Measurements from ENCODE around the gene PPAT.
"Not testable (repeated sequence)": the region's sequence is repeated elsewhere in the genome, so short reads cannot be mapped to it uniquely, and the experiment has no call there.

Gene PPAT

GRCh38 chr4:56375458-56375857, 60.0 kb downstream of the PPAT start:
- no peak for DNase-seq (ENCODE audit: low spot score)

DNA sequence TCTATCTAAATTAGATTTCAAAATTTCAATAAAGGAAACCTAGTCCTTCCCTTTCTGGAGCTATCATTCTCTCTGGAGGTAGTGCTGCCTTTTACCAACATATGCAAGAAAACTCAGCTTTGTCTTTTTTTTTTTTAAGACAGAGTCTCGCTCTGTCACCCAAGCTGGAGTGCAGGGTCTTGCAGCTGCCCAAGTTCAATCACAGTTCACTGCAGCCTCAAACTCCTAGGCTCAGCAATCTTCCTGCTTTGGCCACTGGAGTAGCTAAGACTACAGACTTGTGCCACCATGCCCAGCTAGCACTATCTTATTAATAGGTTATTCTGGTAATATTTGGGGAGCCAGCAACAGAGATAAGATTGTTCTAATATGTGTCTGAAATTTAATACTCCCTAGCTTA, 60.5 kb downstream of the PPAT start:
- DNase-seq (ENCODE audit: low spot score), result no peak

- no peak for DNase-seq (ENCODE audit: low spot score)
Measured at GRCh38 chr4:56372774-56373173, 62.6 kb downstream of the PPAT start.

DNA sequence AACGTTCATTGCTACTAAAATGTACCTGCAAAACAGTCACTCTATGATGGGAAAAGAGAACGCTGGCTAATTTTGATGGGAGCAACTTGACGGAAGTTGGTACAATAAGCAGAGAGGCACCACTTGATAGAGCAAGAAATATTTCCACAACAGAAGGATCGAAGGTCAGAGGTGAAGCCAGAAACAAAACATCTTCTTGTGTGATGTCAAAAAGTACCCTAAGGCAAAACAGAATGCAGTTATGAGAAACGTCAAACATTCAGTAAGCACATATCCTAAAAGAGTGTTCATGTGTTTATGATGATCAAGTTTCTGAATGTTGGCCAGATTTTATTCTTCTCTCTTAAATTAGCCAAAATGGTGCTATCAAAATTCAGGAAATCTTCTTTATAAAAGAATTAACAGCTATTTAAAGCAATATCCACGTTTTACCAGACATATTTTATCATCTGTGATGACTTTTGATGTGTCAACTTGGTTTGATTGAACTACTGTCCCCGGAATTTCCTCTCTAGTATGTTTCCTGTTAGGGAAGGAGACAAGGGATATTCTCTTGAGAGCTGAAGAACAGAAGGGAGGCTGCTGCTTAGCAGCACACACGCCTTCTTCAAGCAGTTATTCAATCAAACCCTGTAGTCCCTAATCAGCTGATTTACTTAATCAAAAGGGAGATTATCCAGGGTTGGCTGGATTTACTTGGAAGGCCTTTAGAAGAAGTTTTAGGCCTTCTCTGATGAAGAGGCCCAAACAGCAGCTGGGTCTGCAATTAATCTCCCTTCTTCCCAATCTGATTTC, 63.8 kb downstream of the PPAT start:
- DNase-seq (ENCODE audit: low spot score), result no peak

DNA sequence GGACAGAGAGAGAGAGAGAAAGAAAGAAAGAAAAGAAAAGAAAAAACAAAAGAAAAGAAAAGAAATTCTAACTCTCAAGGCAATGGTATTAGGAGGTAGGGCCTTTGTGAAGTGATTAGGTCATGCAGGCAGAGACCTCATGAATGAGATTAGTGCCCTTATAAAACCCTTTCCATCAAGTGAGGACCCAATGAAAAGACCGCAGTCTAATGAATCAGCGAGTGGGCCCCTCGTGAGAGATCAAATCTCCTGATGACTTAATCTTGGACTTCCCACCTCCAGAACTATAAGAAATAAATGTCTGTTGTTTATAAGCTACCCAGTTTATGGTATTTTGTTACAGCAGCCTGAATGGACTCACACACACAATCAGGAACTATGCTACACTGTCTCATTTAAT, 65.0 kb downstream of the PPAT start:
- no peak for DNase-seq (ENCODE audit: low spot score)

- not testable (repeated sequence) for DNase-seq (ENCODE audit: low spot score)
Measured at GRCh38 chr4:56362981-56363380, 72.4 kb downstream of the PPAT start.

GRCh38 chr4:56360071-56360470, 75.3 kb downstream of the PPAT start:
- no peak for DNase-seq (ENCODE audit: low spot score)

DNA sequence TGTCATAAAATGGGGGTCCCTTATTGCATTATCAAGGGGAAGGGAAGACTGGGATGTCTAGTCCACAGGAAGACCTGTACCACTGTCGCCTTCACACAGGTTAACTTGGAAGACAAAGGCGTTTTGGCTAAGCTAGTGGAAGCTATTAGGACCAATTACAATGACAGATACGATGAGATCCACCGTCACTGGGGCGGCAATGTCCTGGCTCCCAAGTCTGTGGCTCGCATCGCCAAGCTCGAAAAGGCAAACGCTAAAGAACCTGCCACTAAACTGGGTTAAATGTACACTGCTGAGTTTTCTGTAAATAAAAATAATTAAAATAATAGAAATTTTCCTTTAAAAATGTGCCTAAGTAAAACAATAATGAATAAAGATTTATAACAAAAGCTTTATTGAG, 78.8 kb downstream of the PPAT start:
- no peak for DNase-seq (ENCODE audit: low spot score)

GRCh38 chr4:56348576-56348975, 86.8 kb downstream of the PPAT start:
- DNase-seq (ENCODE audit: low spot score), result no peak

- no peak for DNase-seq (ENCODE audit: low spot score)
Measured at GRCh38 chr4:56345458-56345857, 90.0 kb downstream of the PPAT start.

All from germinal center (tissue), 1 donor.